ENCODE data around the gene GFPT2.

Gene GFPT2

GRCh38 chr5:180376511-180376910 lies 23.4 kb upstream of the GFPT2 start:
- Histone ChIP-seq H3K9ac (ENCODE audit: low read depth, low read length) (no peak overlapping the region), H3K4me3 (ENCODE audit: low read length) (no peak overlapping the region), H3K4me2 (ENCODE audit: low read length) (no peak overlapping the region)

GRCh38 chr5:180375955-180376354 lies 22.8 kb upstream of the GFPT2 start:
- Histone ChIP-seq H3K4me1 (ENCODE audit: control insufficient read depth, insufficient read depth, low read length) (peaks cover 4% of the 10 kb centered on the region), H3K4me2 (ENCODE audit: low read length) (no peak overlapping the region), H3K27me3 (ENCODE audit: control insufficient read depth, insufficient read depth, low read length) (peaks cover 5% of the 10 kb centered on the region), H3K4me3 (ENCODE audit: low read length) (no peak overlapping the region), H3K9ac (ENCODE audit: low read depth, low read length) (no peak overlapping the region), H3K9me3 (replicated peaks; ENCODE audit: low read length) (no peaks in the 10 kb centered on the region), H3K36me3 (ENCODE audit: insufficient read depth, low read length) (no peaks in the 10 kb centered on the region)

More at GRCh38 chr5:180376511-180376910, 23.4 kb upstream of the GFPT2 start:
- peaks cover 6% of the 10 kb centered on the region for H3K27me3 ChIP-seq (ENCODE audit: control insufficient read depth, insufficient read depth, low read length)
- H3K36me3 ChIP-seq (ENCODE audit: insufficient read depth, low read length), result no peaks in the 10 kb centered on the region
- no peaks in the 10 kb centered on the region for H3K9me3 ChIP-seq (replicated peaks; ENCODE audit: low read length)
- H3K4me1 ChIP-seq (ENCODE audit: control insufficient read depth, insufficient read depth, low read length), result no peaks in the 10 kb centered on the region

DNA sequence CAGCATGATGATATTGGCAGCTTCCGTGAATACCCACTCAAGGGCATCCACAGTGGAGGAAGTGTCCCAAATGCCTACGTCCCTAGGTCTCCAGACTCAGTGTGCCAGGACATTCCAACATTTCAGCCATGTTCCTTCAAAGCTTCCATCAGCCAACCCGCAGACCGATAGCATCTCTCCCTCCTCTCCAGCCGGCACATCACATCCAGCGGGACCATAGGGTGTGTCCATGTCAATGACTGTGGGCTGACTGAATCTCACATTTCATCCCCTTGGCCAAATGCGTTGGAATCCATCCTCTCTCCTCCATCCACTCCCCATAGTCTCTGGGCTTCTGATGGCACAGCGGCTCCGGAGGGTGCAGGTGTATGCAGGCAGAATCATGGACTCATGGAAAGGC lies 22.2 kb upstream of the GFPT2 start:
- Histone ChIP-seq H3K4me1 (ENCODE audit: control insufficient read depth, insufficient read depth, low read length) (peaks cover 8% of the 10 kb centered on the region), H3K9ac (ENCODE audit: low read depth, low read length) (no peak overlapping the region), H3K4me2 (ENCODE audit: low read length) (no peak overlapping the region), H3K4me3 (ENCODE audit: low read length) (no peak overlapping the region), H3K9me3 (replicated peaks; ENCODE audit: low read length) (no peaks in the 10 kb centered on the region), H3K27me3 (ENCODE audit: control insufficient read depth, insufficient read depth, low read length) (no peaks in the 10 kb centered on the region), H3K36me3 (ENCODE audit: insufficient read depth, low read length) (no peaks in the 10 kb centered on the region)

DNA sequence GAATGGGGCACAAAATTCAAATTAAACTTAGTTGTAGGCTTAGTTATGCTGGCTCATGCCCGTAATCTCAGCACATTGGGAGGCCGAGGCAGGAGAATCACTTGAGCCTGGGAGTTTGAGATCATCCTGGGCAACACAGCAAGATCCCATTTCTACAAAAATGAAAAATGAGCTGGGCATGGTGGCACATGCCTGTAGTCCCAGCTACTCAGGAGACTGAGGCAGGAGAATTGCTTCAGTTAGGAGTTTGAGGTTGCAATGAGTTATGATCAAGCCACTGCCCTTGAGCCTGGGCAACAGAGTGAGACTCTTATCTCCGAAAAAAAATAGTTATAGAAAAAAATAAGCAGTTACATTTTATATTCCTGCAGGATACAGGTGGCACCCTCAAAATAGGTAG lies 20.7 kb upstream of the GFPT2 start:
- Histone ChIP-seq H3K4me3 (ENCODE audit: low read length) (no peak overlapping the region), H3K9me3 (replicated peaks; ENCODE audit: low read length) (no peaks in the 10 kb centered on the region), H3K36me3 (ENCODE audit: insufficient read depth, low read length) (no peaks in the 10 kb centered on the region), H3K4me1 (ENCODE audit: control insufficient read depth, insufficient read depth, low read length) (peaks cover 8% of the 10 kb centered on the region), H3K9ac (ENCODE audit: low read depth, low read length) (no peak overlapping the region), H3K27me3 (ENCODE audit: control insufficient read depth, insufficient read depth, low read length) (no peaks in the 10 kb centered on the region), H3K4me2 (ENCODE audit: low read length) (no peak overlapping the region)

- Histone ChIP-seq H3K4me3 (ENCODE audit: low read length) (no peak overlapping the region), H3K4me1 (ENCODE audit: control insufficient read depth, insufficient read depth, low read length) (peaks cover 8% of the 10 kb centered on the region), H3K27me3 (ENCODE audit: control insufficient read depth, insufficient read depth, low read length) (no peaks in the 10 kb centered on the region), H3K9ac (ENCODE audit: low read depth, low read length) (no peak overlapping the region), H3K36me3 (ENCODE audit: insufficient read depth, low read length) (no peaks in the 10 kb centered on the region), H3K4me2 (ENCODE audit: low read length) (no peak overlapping the region), H3K9me3 (replicated peaks; ENCODE audit: low read length) (no peaks in the 10 kb centered on the region)
These were observed 20.3 kb upstream of the GFPT2 start for GRCh38 chr5:180373454-180373853.

- Histone ChIP-seq H3K4me2 (ENCODE audit: low read length) (no peak overlapping the region), H3K4me3 (ENCODE audit: low read length) (no peak overlapping the region), H3K9ac (ENCODE audit: low read depth, low read length) (no peak overlapping the region), H3K4me1 (ENCODE audit: control insufficient read depth, insufficient read depth, low read length) (peaks cover 8% of the 10 kb centered on the region), H3K27me3 (ENCODE audit: control insufficient read depth, insufficient read depth, low read length) (no peaks in the 10 kb centered on the region), H3K36me3 (ENCODE audit: insufficient read depth, low read length) (no peaks in the 10 kb centered on the region), H3K9me3 (replicated peaks; ENCODE audit: low read length) (no peaks in the 10 kb centered on the region)
These were observed 18.8 kb upstream of the GFPT2 start for GRCh38 chr5:180371949-180372348.

- H3K9ac ChIP-seq (ENCODE audit: low read depth, low read length), result no peak overlapping the region
- H3K9me3 ChIP-seq (replicated peaks; ENCODE audit: low read length), result no peaks in the 10 kb centered on the region
- H3K4me2 ChIP-seq (ENCODE audit: low read length), result peak overlapping the region; percentile 9
- H3K36me3 ChIP-seq (ENCODE audit: insufficient read depth, low read length), result no peaks in the 10 kb centered on the region
- H3K27me3 ChIP-seq (ENCODE audit: control insufficient read depth, insufficient read depth, low read length), result no peaks in the 10 kb centered on the region
- H3K4me3 ChIP-seq (ENCODE audit: low read length), result no peak overlapping the region
- H3K4me1 ChIP-seq (ENCODE audit: control insufficient read depth, insufficient read depth, low read length), result peaks cover 12% of the 10 kb centered on the region
These were observed 17.9 kb upstream of the GFPT2 start for GRCh38 chr5:180370861-180371641.

GRCh38 chr5:180367991-180368390 lies 14.9 kb upstream of the GFPT2 start:
- Histone ChIP-seq H3K4me1 (ENCODE audit: control insufficient read depth, insufficient read depth, low read length) (peaks cover 12% of the 10 kb centered on the region), H3K36me3 (ENCODE audit: insufficient read depth, low read length) (no peaks in the 10 kb centered on the region), H3K4me2 (ENCODE audit: low read length) (no peak overlapping the region), H3K9ac (ENCODE audit: low read depth, low read length) (no peak overlapping the region), H3K9me3 (replicated peaks; ENCODE audit: low read length) (no peaks in the 10 kb centered on the region), H3K4me3 (ENCODE audit: low read length) (no peak overlapping the region), H3K27me3 (ENCODE audit: control insufficient read depth, insufficient read depth, low read length) (no peaks in the 10 kb centered on the region)

GRCh38 chr5:180367300-180367699 lies 14.2 kb upstream of the GFPT2 start:
- no peak overlapping the region for H3K4me3 ChIP-seq (ENCODE audit: low read length)
- H3K4me1 ChIP-seq (ENCODE audit: control insufficient read depth, insufficient read depth, low read length), result peaks cover 12% of the 10 kb centered on the region
- H3K27me3 ChIP-seq (ENCODE audit: control insufficient read depth, insufficient read depth, low read length), result no peaks in the 10 kb centered on the region
- H3K9me3 ChIP-seq (replicated peaks; ENCODE audit: low read length), result no peaks in the 10 kb centered on the region
- H3K9ac ChIP-seq (ENCODE audit: low read depth, low read length), result no peak overlapping the region
- no peaks in the 10 kb centered on the region for H3K36me3 ChIP-seq (ENCODE audit: insufficient read depth, low read length)
- no peak overlapping the region for H3K4me2 ChIP-seq (ENCODE audit: low read length)

DNA sequence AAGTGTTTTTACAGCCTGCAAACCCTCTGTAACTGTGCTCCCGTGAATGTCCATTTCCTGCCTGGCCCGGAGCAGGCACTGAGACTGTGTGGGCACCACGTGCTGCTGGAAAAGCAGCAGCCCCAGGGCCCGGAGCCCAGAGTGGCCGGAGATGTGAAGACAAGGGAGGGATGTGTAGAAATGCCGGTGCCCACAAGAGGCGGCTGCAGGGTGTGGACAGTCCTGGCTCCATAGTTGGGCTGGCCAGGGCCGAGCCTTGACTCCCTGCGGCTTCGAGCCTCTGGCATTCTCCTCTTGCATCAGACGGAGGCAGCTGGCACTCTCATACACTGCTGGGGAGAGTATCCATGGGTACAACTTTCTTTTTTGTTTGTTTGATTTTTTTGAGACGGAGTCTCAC lies 13.2 kb upstream of the GFPT2 start:
- no peak overlapping the region for H3K9ac ChIP-seq (ENCODE audit: low read depth, low read length)
- no peaks in the 10 kb centered on the region for H3K27me3 ChIP-seq (ENCODE audit: control insufficient read depth, insufficient read depth, low read length)
- no peaks in the 10 kb centered on the region for H3K36me3 ChIP-seq (ENCODE audit: insufficient read depth, low read length)
- H3K4me3 ChIP-seq (ENCODE audit: low read length), result no peak overlapping the region
- no peak overlapping the region for H3K4me2 ChIP-seq (ENCODE audit: low read length)
- H3K4me1 ChIP-seq (ENCODE audit: control insufficient read depth, insufficient read depth, low read length), result peaks cover 12% of the 10 kb centered on the region
- H3K9me3 ChIP-seq (replicated peaks; ENCODE audit: low read length), result no peaks in the 10 kb centered on the region

DNA sequence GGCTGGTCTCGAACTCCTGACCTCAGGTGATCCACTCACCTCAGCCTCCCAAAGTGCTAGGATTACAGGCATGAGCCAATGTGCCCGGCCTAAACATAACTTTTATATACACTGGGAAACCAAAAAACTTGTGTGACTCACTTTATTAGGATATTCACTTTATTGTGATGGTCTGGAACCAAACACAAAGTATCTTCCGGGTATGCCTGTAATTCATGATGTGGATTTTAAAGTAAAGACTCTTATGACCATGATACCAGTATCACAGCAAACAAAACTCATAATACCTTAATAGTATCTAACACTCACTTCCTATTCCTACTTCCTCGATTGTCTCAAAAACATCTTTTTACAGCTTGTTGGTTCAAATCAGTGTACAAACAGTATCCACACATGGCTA lies 12.7 kb upstream of the GFPT2 start:
- no peak overlapping the region for H3K9ac ChIP-seq (ENCODE audit: low read depth, low read length)
- H3K36me3 ChIP-seq (ENCODE audit: insufficient read depth, low read length), result no peaks in the 10 kb centered on the region
- no peaks in the 10 kb centered on the region for H3K27me3 ChIP-seq (ENCODE audit: control insufficient read depth, insufficient read depth, low read length)
- H3K9me3 ChIP-seq (replicated peaks; ENCODE audit: low read length), result no peaks in the 10 kb centered on the region
- H3K4me2 ChIP-seq (ENCODE audit: low read length), result no peak overlapping the region
- no peak overlapping the region for H3K4me3 ChIP-seq (ENCODE audit: low read length)
- peaks cover 7% of the 10 kb centered on the region for H3K4me1 ChIP-seq (ENCODE audit: control insufficient read depth, insufficient read depth, low read length)

GRCh38 chr5:180364306-180364856 lies 11.2 kb upstream of the GFPT2 start:
- H3K4me3 ChIP-seq (ENCODE audit: low read length), result no peak overlapping the region
- no peaks in the 10 kb centered on the region for H3K27me3 ChIP-seq (ENCODE audit: control insufficient read depth, insufficient read depth, low read length)
- no peaks in the 10 kb centered on the region for H3K9me3 ChIP-seq (replicated peaks; ENCODE audit: low read length)
- H3K4me1 ChIP-seq (ENCODE audit: control insufficient read depth, insufficient read depth, low read length), result peaks cover 4% of the 10 kb centered on the region
- no peak overlapping the region for H3K4me2 ChIP-seq (ENCODE audit: low read length)
- H3K9ac ChIP-seq (ENCODE audit: low read depth, low read length), result no peak overlapping the region
- no peaks in the 10 kb centered on the region for H3K36me3 ChIP-seq (ENCODE audit: insufficient read depth, low read length)
